Effector CD8-positive, alpha-beta T cell (primary cell): Measurements from ENCODE around the gene EBLN2.

Source experiments
- DNase-seq: peaks from one replicate; lab custom pipeline; 2025; lab: John Stamatoyannopoulos, UW
- total RNA-seq, 4 experiments: gene quantifications; one replicate each; lab custom pipeline; 2026; lab: John Stamatoyannopoulos, UW

EBLN2 gene
- 4.7 to 10.3 (median 9.1) reads per million in 4 experiments for total RNA-seq

DNA sequence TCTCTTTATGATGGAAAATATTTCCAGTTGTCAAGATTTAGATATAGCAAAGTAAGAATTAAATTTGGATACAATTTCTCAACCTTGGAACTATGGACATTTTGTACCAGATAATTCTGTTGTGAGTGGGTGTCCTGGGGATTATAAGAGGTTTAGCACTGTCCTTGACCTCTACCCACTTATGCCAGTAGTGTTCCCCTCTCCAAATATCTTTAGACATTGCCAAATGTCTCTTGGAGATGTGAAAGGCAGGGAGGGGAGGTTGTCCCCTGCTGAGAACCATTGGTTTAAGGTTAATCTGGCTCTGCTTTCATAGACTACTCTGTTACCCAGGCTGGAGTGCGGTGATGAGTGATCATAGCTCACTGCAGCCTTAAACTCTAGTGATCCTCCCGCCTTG lies at the start of gene EBLN2:
TSS of gene EBLN2 (plus strand) at position 244 of the 400 bp plus-strand sequence. CDS start 423 bp downstream, outside the sequence.
- no peak for DNase-seq

DNA sequence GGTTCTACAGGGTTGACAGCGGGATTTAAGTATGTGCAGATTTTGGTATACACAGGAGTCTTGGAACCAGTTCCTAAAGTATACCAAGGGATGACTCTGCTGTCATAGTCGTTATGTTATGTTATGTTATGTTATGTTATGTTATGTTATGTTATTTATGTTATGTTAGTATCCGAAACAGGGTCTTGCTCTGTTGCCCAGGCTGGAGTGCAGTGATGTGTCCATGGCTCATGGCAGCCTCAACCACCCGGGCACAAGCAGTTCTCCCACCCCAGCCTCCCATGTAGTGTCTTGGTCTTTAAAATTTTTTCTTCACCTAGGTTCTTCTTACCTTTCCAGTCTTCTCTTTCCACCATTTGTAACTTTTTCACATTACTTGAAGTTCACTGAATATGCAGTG lies 43.2 kb upstream of the EBLN2 start:
- DNase-seq, result no peak

DNA sequence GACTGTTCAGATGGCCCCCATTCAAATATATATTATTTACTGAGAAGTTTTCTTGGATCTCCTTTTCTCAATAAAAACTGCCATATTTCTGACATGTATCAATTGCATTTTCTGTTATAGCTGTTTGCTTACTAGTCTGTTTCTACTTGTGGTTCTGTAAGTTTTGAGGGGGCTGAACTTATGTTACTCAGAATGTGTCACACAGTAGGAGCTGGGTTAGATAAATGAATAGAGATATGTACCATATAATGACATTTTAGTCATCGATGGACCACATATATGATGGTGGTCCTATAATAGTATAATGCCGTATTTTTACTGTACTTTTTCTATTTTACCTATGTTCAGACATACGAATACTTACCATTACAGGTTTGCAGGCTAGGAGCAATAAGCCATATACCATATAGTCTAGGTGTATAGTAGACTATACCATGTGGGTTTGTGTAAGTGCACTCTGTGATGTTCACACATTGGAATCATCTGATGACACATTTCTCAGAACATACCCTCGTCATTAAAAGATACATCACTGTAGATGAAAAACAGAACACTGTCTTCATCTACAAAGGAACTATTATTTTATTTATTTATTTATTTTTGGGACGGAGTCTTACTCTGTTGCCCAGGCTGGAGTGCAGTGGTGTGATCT lies 42.5 kb upstream of the EBLN2 start:
- DNase-seq, result no peak

- no peak for DNase-seq
Measured at GRCh38 chr3:73021301-73021835, 40.1 kb upstream of the EBLN2 start.

GRCh38 chr3:73024836-73025235 lies 36.6 kb upstream of the EBLN2 start:
- DNase-seq, result no peak

DNA sequence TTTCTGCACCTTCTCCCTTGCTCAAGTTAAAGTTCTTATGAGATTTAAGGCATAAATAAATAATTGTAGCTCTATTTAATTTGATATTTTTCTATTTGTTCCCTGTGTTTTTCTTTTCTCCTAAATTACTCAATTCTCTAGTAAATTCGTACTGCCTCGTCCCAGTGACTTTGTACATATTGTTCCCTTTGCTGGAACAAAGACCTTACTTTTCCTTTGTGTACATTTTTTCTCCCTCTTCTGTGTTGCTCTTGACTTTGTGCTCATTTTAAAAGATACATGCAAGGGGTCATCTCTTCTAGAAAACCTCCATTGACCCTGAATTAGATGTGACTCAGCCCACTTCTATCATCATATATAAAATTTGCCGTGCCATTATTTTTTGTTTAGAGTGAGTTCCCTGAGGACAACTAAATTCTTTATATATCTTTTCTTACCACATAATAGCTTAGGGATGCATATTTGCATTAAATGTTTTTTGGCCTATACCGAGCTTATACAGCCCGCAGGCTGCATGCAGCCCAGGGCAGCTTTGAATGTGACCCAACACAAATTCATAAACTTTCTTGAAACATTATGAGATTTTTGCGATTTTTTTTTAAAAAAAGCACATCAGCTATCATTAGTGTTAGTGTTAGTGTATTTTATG lies 35.2 kb upstream of the EBLN2 start:
- DNase-seq, result no peak

GRCh38 chr3:73026760-73027113 lies 34.7 kb upstream of the EBLN2 start:
- DNase-seq, result no peak

- no peak for DNase-seq
Measured at GRCh38 chr3:73028803-73029202, 32.7 kb upstream of the EBLN2 start.

- DNase-seq, result no peak
Measured at GRCh38 chr3:73029321-73029796, 32.1 kb upstream of the EBLN2 start.

DNA sequence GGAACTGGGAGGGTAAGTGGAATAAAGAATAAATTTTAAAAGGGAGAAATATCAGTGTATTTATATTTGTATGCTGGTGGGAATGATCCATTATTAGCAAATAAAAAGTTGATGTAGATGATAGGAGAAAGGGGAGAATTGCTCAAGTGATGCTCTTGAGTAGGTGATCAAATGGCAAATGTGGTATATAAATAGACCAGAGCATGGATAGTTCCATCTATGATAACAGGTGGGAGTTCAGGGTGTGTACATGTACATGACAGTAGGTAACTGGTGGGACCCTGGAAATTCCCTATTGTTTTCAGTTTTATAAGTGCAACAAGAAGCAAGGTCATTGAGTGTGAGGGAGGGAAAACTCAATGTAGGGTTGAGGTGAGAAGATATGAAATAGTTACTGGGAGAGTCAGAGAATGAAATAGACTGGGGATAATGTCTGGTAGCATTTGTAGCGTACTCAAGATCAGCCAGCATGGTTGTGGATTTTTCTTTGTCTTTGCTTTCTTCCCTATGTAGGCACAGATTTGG lies 31.3 kb upstream of the EBLN2 start:
- no peak for DNase-seq

DNA sequence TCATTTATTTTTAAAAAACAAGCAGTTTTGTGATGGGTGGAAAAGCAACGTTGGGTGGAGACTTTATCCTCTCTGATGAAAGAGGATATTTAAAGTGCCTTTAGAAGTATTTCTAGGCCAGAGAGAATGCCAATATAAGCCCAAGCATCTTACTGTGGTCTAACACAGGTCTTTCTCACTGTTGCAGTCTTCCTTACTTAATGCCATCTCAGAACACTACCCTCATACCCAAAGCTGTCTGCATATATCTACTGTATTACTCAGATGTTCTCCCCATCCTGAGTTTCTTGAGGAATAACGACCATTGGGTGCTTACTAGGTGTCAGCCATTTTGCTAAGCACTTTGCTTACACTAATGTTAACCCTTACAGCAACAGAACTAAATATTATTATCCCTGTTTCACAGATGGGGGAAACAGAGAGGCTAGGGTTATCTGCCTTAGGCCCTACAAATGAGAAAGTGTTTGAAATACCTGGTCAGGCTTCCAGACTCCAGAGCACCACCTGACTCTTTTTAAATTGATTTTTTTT lies 29.8 kb upstream of the EBLN2 start:
- no peak for DNase-seq

GRCh38 chr3:73036694-73037591 lies 24.5 kb upstream of the EBLN2 start:
- no peak for DNase-seq

DNA sequence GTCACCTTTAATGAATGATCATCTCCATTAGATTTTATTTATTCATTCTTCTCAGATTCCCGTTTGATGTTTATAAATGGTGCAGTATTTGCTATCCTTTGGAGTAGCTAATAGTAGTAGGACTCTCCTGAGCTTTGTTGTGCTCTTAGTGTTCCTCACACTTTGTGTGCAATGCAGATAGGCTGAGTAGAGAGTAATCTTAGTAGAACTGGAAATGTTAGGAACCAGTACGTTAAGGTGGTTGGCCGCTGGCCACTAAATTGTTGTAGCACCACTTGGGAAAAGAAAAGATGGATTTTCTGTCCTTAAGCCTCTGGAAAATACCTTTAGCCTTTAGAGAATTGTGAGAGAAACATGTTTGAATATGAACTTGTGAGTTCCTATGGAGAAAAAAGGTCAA lies 19.9 kb upstream of the EBLN2 start:
- no peak for DNase-seq

- no peak for DNase-seq
Measured at GRCh38 chr3:73043414-73043813, 18.0 kb upstream of the EBLN2 start.

- no peak for DNase-seq
Measured at GRCh38 chr3:73045391-73045790, 16.1 kb upstream of the EBLN2 start.

GRCh38 chr3:73046195-73046594 lies 15.3 kb upstream of the EBLN2 start:
- no peak for DNase-seq

DNA sequence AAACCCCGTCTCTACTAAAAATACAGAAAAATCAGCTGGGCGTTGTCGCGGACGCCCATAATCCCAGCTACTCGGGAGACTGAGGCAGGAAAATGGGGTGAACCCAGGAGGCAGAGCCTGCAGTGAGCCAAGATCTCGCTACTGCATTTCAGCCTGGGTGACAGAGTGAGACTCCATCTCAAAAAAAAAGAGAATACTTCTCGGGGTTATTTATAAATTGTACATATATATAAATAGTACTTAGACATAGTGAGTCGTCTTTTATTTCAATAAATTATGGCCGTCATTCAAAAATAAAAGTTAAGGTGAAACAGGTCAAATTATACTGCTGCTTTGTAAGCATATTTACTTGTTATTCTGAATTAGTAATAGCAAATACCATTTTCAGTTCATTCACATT lies 12.1 kb upstream of the EBLN2 start:
- DNase-seq, result no peak

- DNase-seq, result no peak
Measured at GRCh38 chr3:73052857-73053256, 8.6 kb upstream of the EBLN2 start.

- DNase-seq, result no peak
Measured at GRCh38 chr3:73055583-73055982, 5.9 kb upstream of the EBLN2 start.

GRCh38 chr3:73056014-73056844 lies 5.2 kb upstream of the EBLN2 start:
- DNase-seq, result no peak

DNA sequence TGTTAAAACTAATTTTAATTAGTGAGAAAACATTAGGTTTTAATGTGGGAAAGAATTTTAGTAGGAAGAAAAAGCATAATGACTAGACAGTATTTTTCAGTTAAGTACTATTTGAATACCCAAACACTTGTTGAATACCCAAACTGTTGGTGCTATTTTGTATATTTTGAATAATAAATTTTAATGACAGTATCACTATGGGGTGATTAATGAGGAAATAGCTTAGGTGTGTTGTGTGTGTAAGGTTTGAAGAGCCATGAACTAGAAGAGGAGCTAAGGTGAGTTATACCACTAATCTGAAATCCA lies 4.7 kb upstream of the EBLN2 start:
- no peak for DNase-seq
